ENCODE results near the gene CTTNBP2. TPM values are rescaled to one million over a fixed set of nuclear protein-coding genes. Genes with fewer than 3 reads are reported as not detected.

CTTNBP2 gene
- total RNA-seq, 2 donors from 2014 or later, result 5.7 to 8.3 TPM

DNA sequence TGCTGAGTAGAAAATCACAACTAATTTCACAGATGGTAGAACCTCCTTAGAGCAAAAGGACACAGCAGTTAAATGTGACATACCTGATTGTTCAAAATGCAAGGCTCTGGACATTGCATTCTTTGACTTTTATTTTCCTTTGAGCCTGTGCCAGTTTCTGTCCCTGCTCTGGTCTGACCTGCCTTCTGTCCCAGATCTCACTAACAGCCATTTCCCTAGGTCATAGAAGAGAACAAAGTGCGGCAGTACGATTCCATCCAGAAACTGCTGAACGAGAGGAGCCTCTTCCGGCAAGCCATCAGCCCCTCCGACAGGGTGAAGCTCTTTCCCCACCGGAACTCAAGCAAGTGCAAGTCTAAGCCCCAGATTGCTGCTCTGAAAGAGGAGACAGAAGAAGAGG, 206.6 kb downstream of the CTTNBP2 start:
- Histone ChIP-seq H3K4me1 (replicated peaks) (no peaks in the 10 kb centered on the region), H3K9me3 (no peaks in the 10 kb centered on the region), H3K36me3 (no peaks in the 10 kb centered on the region), H3K27ac (peak overlapping the region; percentile 53 to 58), H3K4me3 (no peak overlapping the region), H3K27me3 (replicated peaks; ENCODE audit: insufficient read depth) (no peaks in the 10 kb centered on the region)
- intact Hi-C loops (cut with DNase I), result no loop called here
- TF ChIP-seq, protein P1, sequence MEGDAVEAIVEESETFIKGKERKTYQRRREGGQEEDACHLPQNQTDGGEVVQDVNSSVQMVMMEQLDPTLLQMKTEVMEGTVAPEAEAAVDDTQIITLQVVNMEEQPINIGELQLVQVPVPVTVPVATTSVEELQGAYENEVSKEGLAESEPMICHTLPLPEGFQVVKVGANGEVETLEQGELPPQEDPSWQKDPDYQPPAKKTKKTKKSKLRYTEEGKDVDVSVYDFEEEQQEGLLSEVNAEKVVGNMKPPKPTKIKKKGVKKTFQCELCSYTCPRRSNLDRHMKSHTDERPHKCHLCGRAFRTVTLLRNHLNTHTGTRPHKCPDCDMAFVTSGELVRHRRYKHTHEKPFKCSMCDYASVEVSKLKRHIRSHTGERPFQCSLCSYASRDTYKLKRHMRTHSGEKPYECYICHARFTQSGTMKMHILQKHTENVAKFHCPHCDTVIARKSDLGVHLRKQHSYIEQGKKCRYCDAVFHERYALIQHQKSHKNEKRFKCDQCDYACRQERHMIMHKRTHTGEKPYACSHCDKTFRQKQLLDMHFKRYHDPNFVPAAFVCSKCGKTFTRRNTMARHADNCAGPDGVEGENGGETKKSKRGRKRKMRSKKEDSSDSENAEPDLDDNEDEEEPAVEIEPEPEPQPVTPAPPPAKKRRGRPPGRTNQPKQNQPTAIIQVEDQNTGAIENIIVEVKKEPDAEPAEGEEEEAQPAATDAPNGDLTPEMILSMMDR (IDR thresholded peaks at IDR 0.05), result no peak
- TF ChIP-seq POLR2AphosphoS5 (IDR thresholded peaks at IDR 0.05) (no peak), POLR2A (IDR thresholded peaks at IDR 0.05) (no peak)
- DNase-seq (ENCODE audit: low spot score), result no peak
- WGBS, result 92% methylated on average over 6 of the region's 6 CpGs

GRCh38 chr7:117666031-117666430, 207.2 kb downstream of the CTTNBP2 start:
- Histone ChIP-seq H3K9me3 (no peaks in the 10 kb centered on the region), H3K27me3 (replicated peaks; ENCODE audit: insufficient read depth) (no peaks in the 10 kb centered on the region), H3K4me3 (no peak overlapping the region), H3K36me3 (no peaks in the 10 kb centered on the region), H3K4me1 (replicated peaks) (no peaks in the 10 kb centered on the region), H3K27ac (peak overlapping the region; percentile 53 to 58)
- TF ChIP-seq, protein P1 (IDR thresholded peaks at IDR 0.05), result no peak
- peak; percentile 18 for TF ChIP-seq POLR2AphosphoS5 (IDR thresholded peaks at IDR 0.05)
- intact Hi-C loops (cut with DNase I), result no loop called here
- 32% methylated on average over 1 of the region's 1 CpG for WGBS
- no peak for DNase-seq (ENCODE audit: low spot score)

- intact Hi-C loops (cut with DNase I), result no loop called here
These were observed 207.9 kb downstream of the CTTNBP2 start for GRCh38 chr7:117665368-117665767.

GRCh38 chr7:117664047-117664446, 209.2 kb downstream of the CTTNBP2 start:
- DNase-seq (ENCODE audit: low spot score), result no peak
- no peaks in the 10 kb centered on the region for H3K27me3 ChIP-seq (replicated peaks; ENCODE audit: insufficient read depth)
- no peak overlapping the region for H3K4me3 ChIP-seq
- 87% methylated on average over 3 of the region's 3 CpGs for WGBS
- no peak overlapping the region for H3K27ac ChIP-seq
- H3K36me3 ChIP-seq, result no peaks in the 10 kb centered on the region
- H3K4me1 ChIP-seq (replicated peaks), result no peaks in the 10 kb centered on the region
- TF ChIP-seq POLR2A (IDR thresholded peaks at IDR 0.05) (no peak), POLR2AphosphoS5 (IDR thresholded peaks at IDR 0.05) (no peak)
- TF ChIP-seq, protein P1 (IDR thresholded peaks at IDR 0.05), result no peak
- intact Hi-C loops (cut with DNase I), result no loop called here
- no peaks in the 10 kb centered on the region for H3K9me3 ChIP-seq

More at GRCh38 chr7:117665368-117665767, 207.9 kb downstream of the CTTNBP2 start:
- Histone ChIP-seq H3K36me3 (no peaks in the 10 kb centered on the region), H3K27ac (peak overlapping the region; percentile 53 to 58), H3K4me3 (no peak overlapping the region), H3K27me3 (replicated peaks; ENCODE audit: insufficient read depth) (no peaks in the 10 kb centered on the region), H3K4me1 (replicated peaks) (no peaks in the 10 kb centered on the region), H3K9me3 (no peaks in the 10 kb centered on the region)
- no peak for TF ChIP-seq POLR2A (IDR thresholded peaks at IDR 0.05)
- TF ChIP-seq, protein P1 (IDR thresholded peaks at IDR 0.05), result no peak
- TF ChIP-seq POLR2AphosphoS5 (IDR thresholded peaks at IDR 0.05), result peak; percentile 77
- DNase-seq (ENCODE audit: low spot score), result peak; percentile 23

DNA sequence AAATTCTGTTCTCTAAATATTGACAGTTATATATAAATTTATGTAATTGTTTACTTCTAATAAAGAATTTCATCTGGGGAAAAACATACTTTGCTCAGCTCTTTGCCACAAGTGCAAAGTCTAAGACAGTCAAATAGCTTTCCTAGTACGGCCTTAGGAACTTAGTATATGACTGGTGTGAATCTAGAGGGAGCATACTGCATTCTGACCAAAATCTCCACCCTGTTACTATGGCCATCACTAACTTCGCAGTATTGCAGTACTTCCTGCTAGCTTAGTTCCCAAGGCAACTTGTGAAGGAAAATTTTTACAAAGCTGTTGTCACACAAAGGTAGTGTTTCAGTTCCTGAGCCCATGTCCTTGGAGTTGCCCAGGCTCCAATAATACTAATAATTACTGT, 211.9 kb downstream of the CTTNBP2 start:
- TF ChIP-seq, protein P1 (IDR thresholded peaks at IDR 0.05), result no peak
- TF ChIP-seq POLR2A (IDR thresholded peaks at IDR 0.05) (no peak), POLR2AphosphoS5 (IDR thresholded peaks at IDR 0.05) (no peak)
- Histone ChIP-seq H3K36me3 (no peaks in the 10 kb centered on the region), H3K9me3 (no peaks in the 10 kb centered on the region), H3K4me1 (replicated peaks) (no peaks in the 10 kb centered on the region), H3K4me3 (no peak overlapping the region), H3K27me3 (replicated peaks; ENCODE audit: insufficient read depth) (no peaks in the 10 kb centered on the region), H3K27ac (no peak overlapping the region)
- WGBS, result 82% methylated on average over 2 of the region's 2 CpGs
- DNase-seq (ENCODE audit: low spot score), result no peak
- intact Hi-C loops (cut with DNase I), result no loop called here

All from prostate gland (tissue), 2 donors.